ENCODE data around the gene TFIP11.

Gene TFIP11

DNA sequence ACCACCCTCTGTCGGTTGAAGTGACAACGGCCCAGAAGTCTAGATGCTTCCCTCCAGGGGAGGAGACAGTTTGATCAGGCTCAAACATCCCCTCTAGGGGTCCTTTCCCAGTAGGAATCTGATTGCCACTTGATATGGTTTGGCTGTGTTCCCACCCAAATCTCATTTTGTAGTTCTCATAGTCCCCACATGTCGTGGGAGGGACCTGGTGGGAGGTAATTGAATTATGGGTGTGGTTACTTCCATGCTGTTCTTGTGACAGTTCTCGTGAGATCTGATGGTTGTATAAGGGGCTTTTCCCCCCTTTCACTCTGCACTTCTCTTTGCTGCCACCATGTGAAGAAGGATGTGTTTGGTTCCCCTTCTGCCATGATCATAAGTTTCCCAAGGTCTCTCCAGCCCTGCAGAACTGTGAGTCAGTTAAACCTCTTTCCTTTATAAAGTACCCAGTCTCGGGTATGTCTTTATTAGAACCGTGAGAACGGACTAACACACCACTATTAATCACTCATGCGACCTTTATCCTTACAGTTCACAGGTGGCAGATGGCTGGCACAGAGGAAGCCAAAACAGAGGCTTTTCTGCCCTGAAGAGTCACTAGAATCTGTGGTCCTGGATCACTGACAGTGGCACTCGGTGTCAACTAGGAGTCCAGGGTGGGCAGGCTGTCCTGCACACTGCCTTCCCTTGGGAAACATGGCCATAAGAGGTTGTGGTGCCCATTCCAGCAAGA is 61.7 kb downstream of the TFIP11 start:
- no peak for DNase-seq (ENCODE audit: low read depth, low spot score)

- no peak for DNase-seq (ENCODE audit: low read depth, low spot score)
Measured at GRCh38 chr22:26448941-26449340, 63.3 kb downstream of the TFIP11 start.

DNA sequence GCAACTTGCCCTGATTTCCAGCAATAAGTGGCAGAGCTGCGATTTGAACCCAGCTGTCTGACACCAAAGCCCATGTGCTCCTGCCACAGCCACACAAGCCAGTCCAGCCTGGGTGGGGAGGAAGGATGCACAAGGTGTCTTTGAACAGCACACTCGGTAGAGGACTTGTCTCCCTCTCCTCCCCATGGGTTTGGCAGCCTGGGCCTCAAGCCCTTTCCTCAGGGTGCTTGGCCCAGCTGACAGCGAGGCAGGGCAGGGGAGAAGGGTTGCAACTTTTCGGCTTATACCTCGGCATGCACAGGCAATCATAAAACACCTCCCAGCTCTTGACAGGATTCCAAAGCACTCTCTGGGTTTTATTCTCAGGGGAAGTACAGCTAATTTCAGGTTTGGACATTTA is 63.9 kb downstream of the TFIP11 start:
- DNase-seq (ENCODE audit: low read depth, low spot score): no peak

GRCh38 chr22:26447584-26448329 is 64.5 kb downstream of the TFIP11 start:
- no peak for DNase-seq (ENCODE audit: low read depth, low spot score)

DNA sequence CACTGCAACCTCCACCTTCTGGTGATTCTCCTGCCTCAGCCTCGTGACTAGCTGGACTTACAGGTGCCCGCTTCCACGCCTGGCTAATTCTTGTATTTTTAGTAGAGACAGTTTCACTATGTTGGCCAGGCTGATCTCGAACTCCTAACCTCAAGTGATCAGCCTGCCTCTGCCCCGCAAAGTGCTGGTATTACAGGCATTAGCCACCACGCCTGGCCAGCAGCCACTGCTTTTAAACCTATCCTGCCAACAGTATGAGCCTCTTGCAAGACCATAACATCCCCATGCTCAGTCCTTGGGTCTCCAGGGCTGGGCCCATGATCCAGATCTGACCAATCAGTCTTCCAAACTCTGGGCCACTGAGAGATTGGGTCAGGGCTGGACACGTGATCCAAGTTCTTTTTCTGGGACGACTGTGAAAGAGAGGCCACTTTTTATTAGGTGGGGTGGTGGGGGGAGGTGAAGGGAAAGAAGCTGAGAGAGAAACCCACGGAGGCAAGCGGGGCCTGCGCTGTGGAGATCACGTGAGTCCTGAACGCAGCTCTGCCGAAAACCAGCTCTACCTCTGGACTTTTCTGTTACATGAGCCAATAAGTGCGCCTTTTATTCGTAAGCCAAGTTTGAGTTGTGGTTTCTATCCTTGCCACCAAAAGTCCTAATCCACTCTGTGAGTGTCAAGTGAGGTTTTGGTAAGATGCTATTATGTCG is 65.3 kb downstream of the TFIP11 start:
- no peak for DNase-seq (ENCODE audit: low read depth, low spot score)

GRCh38 chr22:26445577-26446275 is 66.5 kb downstream of the TFIP11 start:
- no peak for DNase-seq (ENCODE audit: low read depth, low spot score)

GRCh38 chr22:26444777-26445176 is 67.5 kb downstream of the TFIP11 start:
- no peak for DNase-seq (ENCODE audit: low read depth, low spot score)

DNA sequence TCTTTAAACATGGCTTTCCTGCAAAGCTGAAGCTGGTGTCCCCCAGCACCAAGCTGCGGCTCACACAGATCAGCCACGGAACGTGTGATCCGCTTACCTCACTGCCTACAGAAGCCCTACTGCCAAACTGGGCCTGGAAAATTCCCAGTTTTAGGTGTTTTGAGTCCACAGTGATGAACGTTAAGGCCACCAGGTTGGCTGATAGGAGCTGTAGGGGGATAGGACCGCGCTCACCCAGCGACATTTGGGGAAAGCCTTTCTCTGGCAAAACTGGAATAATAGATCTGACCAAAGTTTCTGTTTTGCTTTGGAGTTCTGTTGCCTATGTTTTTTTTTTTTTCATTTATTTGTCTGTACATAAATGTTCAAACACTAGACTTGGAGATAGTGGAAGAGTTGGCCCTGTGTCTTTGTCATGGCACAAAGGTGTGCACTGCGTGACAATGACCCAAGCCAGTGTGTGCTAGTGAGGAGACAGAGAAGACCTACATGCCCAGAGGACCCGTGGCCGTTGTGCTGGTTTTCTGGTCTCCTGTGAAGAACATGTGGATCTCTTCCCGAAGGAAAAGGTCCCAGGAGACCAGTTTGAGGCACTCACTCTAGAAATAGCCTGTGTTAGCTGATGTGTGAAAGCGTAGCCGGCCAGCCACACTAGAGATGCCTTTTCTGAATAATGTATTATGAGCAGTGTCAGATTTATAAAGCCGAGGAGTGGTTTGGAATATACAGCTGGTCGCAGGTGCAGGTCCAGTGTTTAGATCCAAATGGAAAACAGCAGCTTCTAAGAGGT is 68.2 kb downstream of the TFIP11 start:
- DNase-seq (ENCODE audit: low read depth, low spot score): no peak

DNA sequence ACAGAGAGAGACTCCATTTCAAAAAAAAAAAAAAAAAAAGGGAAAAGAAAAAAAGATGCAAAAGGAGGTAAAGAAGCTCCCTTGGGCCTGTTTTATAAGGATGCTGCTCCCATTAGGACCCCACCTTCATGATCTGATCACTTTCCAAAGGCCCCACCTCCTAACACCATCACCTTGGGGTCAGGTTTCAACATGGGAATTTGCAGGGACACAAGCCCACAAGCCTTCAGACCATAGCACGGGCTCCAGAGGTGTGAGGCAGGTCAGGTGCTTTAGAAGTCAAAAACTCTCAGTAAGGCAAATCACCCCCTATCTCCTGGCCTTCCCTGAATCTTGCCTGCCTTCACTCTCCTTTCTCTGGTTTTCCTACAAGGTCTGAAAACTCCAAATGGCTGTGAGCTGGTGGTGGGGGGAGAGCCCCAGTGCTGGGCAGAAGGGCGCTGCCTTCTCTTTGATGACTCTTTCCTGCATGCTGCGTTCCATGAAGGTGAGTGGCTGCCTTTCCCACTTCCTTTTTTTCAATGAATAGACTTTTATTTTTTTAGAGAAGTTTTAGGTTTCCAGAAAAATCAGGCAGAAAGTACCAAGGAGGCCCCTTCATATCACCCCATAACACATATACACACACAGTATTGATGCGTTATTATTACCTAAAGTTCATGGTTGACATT is 70.1 kb downstream of the TFIP11 start:
- DNase-seq (ENCODE audit: low read depth, low spot score): no peak
